ENCODE measurements around the gene PLEKHG1. TPM values are rescaled to one million over a fixed set of nuclear protein-coding genes. Genes with fewer than 3 reads are reported as not detected.

The PLEKHG1 gene
- polyA plus RNA-seq, 1 experiment = 0.39 TPM

GRCh38 chr6:150636808-150637207, 37.1 kb downstream of the PLEKHG1 start:
- CTCF ChIA-PET = no interaction called here
- TF ChIP-seq CTCF (IDR thresholded peaks at IDR 0.05; ENCODE audit: insufficient read depth, low read depth, low read length) = no peak
- Histone ChIP-seq H3K27me3 (ENCODE audit: control insufficient read depth, insufficient read depth, low read length) (peaks cover under 1% of the 10 kb centered on the region; the same call in 1 of the 2 replicates), H3K36me3 (ENCODE audit: control insufficient read depth, insufficient read depth, low read length) (no peaks in the 10 kb centered on the region), H3K4me3 (ENCODE audit: low read depth, low read length) (no peak overlapping the region)
- no peak for DNase-seq (ENCODE audit: low read depth)
- POLR2A ChIA-PET = no interaction called here

- ChIA-PET POLR2A (no interaction called here), CTCF (no interaction called here)
- no peak overlapping the region for H3K4me3 ChIP-seq (ENCODE audit: low read depth, low read length)
- DNase-seq (ENCODE audit: low read depth) = no peak
- TF ChIP-seq CTCF (IDR thresholded peaks at IDR 0.05; ENCODE audit: insufficient read depth, low read depth, low read length) = no peak
- no peaks in the 10 kb centered on the region for H3K36me3 ChIP-seq (ENCODE audit: control insufficient read depth, insufficient read depth, low read length)
- no peaks in the 10 kb centered on the region; the same call in 1 of the 2 replicates for H3K27me3 ChIP-seq (ENCODE audit: control insufficient read depth, insufficient read depth, low read length)
These were observed 37.6 kb downstream of the PLEKHG1 start for GRCh38 chr6:150637266-150637665.

- CTCF ChIA-PET = no interaction called here
- TF ChIP-seq CTCF (IDR thresholded peaks at IDR 0.05; ENCODE audit: insufficient read depth, low read depth, low read length) = no peak
- no peaks in the 10 kb centered on the region for H3K36me3 ChIP-seq (ENCODE audit: control insufficient read depth, insufficient read depth, low read length)
- DNase-seq (ENCODE audit: low read depth) = no peak
- no peaks in the 10 kb centered on the region; the same call in 1 of the 2 replicates for H3K27me3 ChIP-seq (ENCODE audit: control insufficient read depth, insufficient read depth, low read length)
- H3K4me3 ChIP-seq (ENCODE audit: low read depth, low read length) = no peak overlapping the region
- POLR2A ChIA-PET = interaction anchor here (0.6 kb wide), 1 partner anchor 794 kb away, joined by 5 read pairs; no protein-coding TSS in a partner anchor
These were observed 38.6 kb downstream of the PLEKHG1 start for GRCh38 chr6:150638267-150638666.

GRCh38 chr6:150638765-150639164, 39.1 kb downstream of the PLEKHG1 start:
- POLR2A ChIA-PET = interaction anchor here (0.6 kb wide), 1 partner anchor 795 kb away, joined by 5 read pairs; no protein-coding TSS in a partner anchor
- no peaks in the 10 kb centered on the region; the same call in 1 of the 2 replicates for H3K27me3 ChIP-seq (ENCODE audit: control insufficient read depth, insufficient read depth, low read length)
- H3K36me3 ChIP-seq (ENCODE audit: control insufficient read depth, insufficient read depth, low read length) = no peaks in the 10 kb centered on the region
- no peak for DNase-seq (ENCODE audit: low read depth)
- CTCF ChIA-PET = no interaction called here
- H3K4me3 ChIP-seq (ENCODE audit: low read depth, low read length) = no peak overlapping the region
- no peak for TF ChIP-seq CTCF (IDR thresholded peaks at IDR 0.05; ENCODE audit: insufficient read depth, low read depth, low read length)

GRCh38 chr6:150639823-150640331, 40.2 kb downstream of the PLEKHG1 start:
- TF ChIP-seq CTCF (IDR thresholded peaks at IDR 0.05; ENCODE audit: insufficient read depth, low read depth, low read length) = no peak
- no peaks in the 10 kb centered on the region; the same call in 1 of the 2 replicates for H3K27me3 ChIP-seq (ENCODE audit: control insufficient read depth, insufficient read depth, low read length)
- no peaks in the 10 kb centered on the region for H3K36me3 ChIP-seq (ENCODE audit: control insufficient read depth, insufficient read depth, low read length)
- ChIA-PET POLR2A (no interaction called here), CTCF (no interaction called here)
- H3K4me3 ChIP-seq (ENCODE audit: low read depth, low read length) = no peak overlapping the region
- no peak for DNase-seq (ENCODE audit: low read depth)
